A549 (cell line): ENCODE results near the gene ZBTB39. TPM values are rescaled to one million over a fixed set of nuclear protein-coding genes. Genes with fewer than 3 reads are reported as not detected.

Experiments used
- ATAC-seq, 2 experiments: fragments of 200-7000 bp in 1 of 2; fragments of >200 bp in 1 of 2; cut with Nextera tagmentation in 1 of 2; cut with Tn5 transposase in 1 of 2; 3 replicates each; pipeline versions ENCODE4 v1.8.0 to v1.9.1; 2018 to 2020; ENCODE audit warnings: mild to moderate bottlenecking in 1 of 2, moderate library complexity in 1 of 2
- CTCF ChIA-PET: fragments of 300-600 bp; sonication (Branson Sonifier 250); formaldehyde crosslinking; extraction: SDS; loops from one replicate; lab custom pipeline; 2021; ENCODE audit warnings: antibody characterized with exemption, inconsistent platforms; lab: Yijun Ruan, JAX
- POLR2A ChIA-PET: fragments of 350-600 bp; formaldehyde crosslinking; extraction: SDS; loops from one replicate; lab custom pipeline; 2021; ENCODE audit warnings: antibody characterized with exemption, inconsistent platforms; lab: Yijun Ruan, JAX
- DNase-seq, 2 experiments: peaks; one replicate each; pipeline versions ENCODE4 v3.0.0 to v3.0.0-alpha.2; 2011 to 2016; ENCODE audit warnings: low read depth in 1 of 2, low spot score in 1 of 2
- FAIRE-seq: peaks from 2 replicates; lab custom pipeline; 2011; peaks lifted over from hg19 to GRCh38; lab: Jason Lieb, UNC
- H3K27ac ChIP-seq, 2 experiments: fragments of >200 bp; sonication (Bioruptor Twin); formaldehyde crosslinking; 3 replicates each; pipeline ENCODE4 v1.5.1; 2016 to 2017
- H3K4me1 ChIP-seq: fragments of >200 bp; sonication (Bioruptor Twin); formaldehyde crosslinking; 3 replicates; pipeline ENCODE4 v1.6.1; 2016
- H3K4me2 ChIP-seq: fragments of >200 bp; sonication (Bioruptor Twin); formaldehyde crosslinking; 3 replicates; pipeline ENCODE4 v1.6.1; 2016
- H3K4me3 ChIP-seq: fragments of >200 bp; sonication (Bioruptor Twin); formaldehyde crosslinking; 3 replicates; pipeline ENCODE4 v1.5.1; 2016
- H3K9me3 ChIP-seq: fragments of >200 bp; sonication (Bioruptor Twin); formaldehyde crosslinking; 3 replicates; pipeline ENCODE4 v1.6.1; 2016
- CBX2 ChIP-seq: fragments of 200-600 bp; sonication (generic); IDR thresholded peaks from 2 replicates; pipeline ENCODE4 v1.6.1; 2016; ENCODE audit warnings: low read depth, mild to moderate bottlenecking, borderline replicate concordance
- CHD2 ChIP-seq: fragments of 150-350 bp; IDR thresholded peaks from 2 replicates; pipeline ENCODE4 v1.6.1; 2014; ENCODE audit warnings: low read length; ENCODE audit not compliant: partially characterized antibody
- ESRRA ChIP-seq: fragments of 150-350 bp; IDR thresholded peaks from 2 replicates; pipeline ENCODE4 v1.6.1; 2014; ENCODE audit warnings: mild to moderate bottlenecking, low read length, borderline replicate concordance
- FOSL2 ChIP-seq, 2 experiments: fragments of 450-650 bp in 1 of 2; fragments of >200 bp in 1 of 2; sonication (Bioruptor Twin) in 1 of 2; formaldehyde crosslinking; IDR thresholded peaks; 2 replicates each; pipeline versions ENCODE4 v1.5.0 to v1.6.1; 2016 to 2020; ENCODE audit warnings: mild to moderate bottlenecking in 1 of 2, moderate library complexity in 1 of 2
- FOXS1 ChIP-seq: fragments of 250-450 bp; sonication (Bioruptor Pico); IDR thresholded peaks from 2 replicates; pipeline ENCODE4 v1.5.0; 2020; ENCODE audit warnings: mild to moderate bottlenecking, moderate library complexity
- HEYL ChIP-seq: fragments of 250-450 bp; sonication (Bioruptor Pico); IDR thresholded peaks from 2 replicates; pipeline ENCODE4 v1.8.0; 2021; ENCODE audit warnings: mild to moderate bottlenecking, moderate library complexity
- HOXA7 ChIP-seq: fragments of 250-450 bp; sonication (Bioruptor Pico); IDR thresholded peaks from 2 replicates; pipeline ENCODE4 v1.5.0; 2020; ENCODE audit warnings: mild to moderate bottlenecking, moderate library complexity
- JUN ChIP-seq, 2 experiments: fragments of >200 bp; sonication (Bioruptor Twin); formaldehyde crosslinking; IDR thresholded peaks; 2 replicates in 1 of 2; 3 replicates in 1 of 2; pipeline ENCODE4 v1.6.1; 2016 to 2017
- KDM5A ChIP-seq: fragments of 200-600 bp; sonication (generic); IDR thresholded peaks from 2 replicates; pipeline ENCODE4 v1.6.1; 2016; ENCODE audit warnings: antibody characterized with exemption, mild to moderate bottlenecking
- NFE2L2 ChIP-seq: fragments of 150-350 bp; conservative IDR thresholded peaks from 2 replicates; pipeline ENCODE4 v1.6.1; 2014; ENCODE audit warnings: low read length
- NPAS2 ChIP-seq: fragments of 250-450 bp; sonication (Bioruptor Pico); IDR thresholded peaks from 2 replicates; pipeline ENCODE4 v1.8.0; 2022; ENCODE audit warnings: mild to moderate bottlenecking, moderate library complexity, borderline replicate concordance
- TP53 ChIP-seq: fragments of 250-450 bp; sonication (Bioruptor Pico); IDR thresholded peaks from 2 replicates; pipeline ENCODE4 v1.5.0; 2021; ENCODE audit warnings: mild to moderate bottlenecking, moderate library complexity
- ZFP36 ChIP-seq: fragments of 450-650 bp; IDR thresholded peaks from 2 replicates; pipeline ENCODE4 v1.6.1; 2014; ENCODE audit warnings: borderline replicate concordance; ENCODE audit not compliant: partially characterized antibody
- WGBS: methylation state at CpG from one replicate; pipeline ENCODE4 v1.1.6; 2017; ENCODE audit errors: missing lambda C conversion rate; 5-methylcytosine and 5-hydroxymethylcytosine counted together
- polyA plus RNA-seq, 4 experiments: library from polyadenylated mRNA; depleted of rRNA in 3 of 4; stranded (reverse); fragments of >200 nt; fragmentation: RNase III in 1 of 4; extraction: RNeasy Plus Mini Kit Qiagen cat#74134 plus additional on column Dnase treatment in 1 of 4; gene quantifications; 2 replicates in 3 of 4; 3 replicates in 1 of 4; pipeline ENCODE4 v1.2.3, GENCODE V29; 2011 to 2017
- TF ChIP-seq, protein P1 (sequence below): fragments of 250-450 bp; sonication (Bioruptor Pico); IDR thresholded peaks from 2 replicates; pipeline ENCODE4 v1.5.0; 2020; ENCODE audit warnings: low read depth, mild to moderate bottlenecking, moderate library complexity
- TF ChIP-seq, protein P2 (sequence below): IDR thresholded peaks from 2 replicates; pipeline ENCODE4 v1.6.1; 2012; ENCODE audit warnings: low read depth, borderline replicate concordance
- TF ChIP-seq, protein P3 (sequence below): IDR thresholded peaks from 2 replicates; pipeline ENCODE4 v1.6.1; 2012
- TF ChIP-seq, protein P4 (sequence below): fragments of 200-600 bp; sonication (generic); IDR thresholded peaks from 2 replicates; pipeline ENCODE4 v1.6.1; 2016; ENCODE audit warnings: antibody characterized with exemption, mild to moderate bottlenecking, moderate library complexity
- TF ChIP-seq, protein P5 (sequence below): fragments of >200 bp; sonication (Bioruptor Twin); formaldehyde crosslinking; IDR thresholded peaks from 2 replicates; pipeline ENCODE4 v1.6.1; 2016

The ZBTB39 gene
- polyA plus RNA-seq, 2 of the 4 experiments (the other 2 are of a cell fraction): 4.7 to 9.5 TPM

DNA sequence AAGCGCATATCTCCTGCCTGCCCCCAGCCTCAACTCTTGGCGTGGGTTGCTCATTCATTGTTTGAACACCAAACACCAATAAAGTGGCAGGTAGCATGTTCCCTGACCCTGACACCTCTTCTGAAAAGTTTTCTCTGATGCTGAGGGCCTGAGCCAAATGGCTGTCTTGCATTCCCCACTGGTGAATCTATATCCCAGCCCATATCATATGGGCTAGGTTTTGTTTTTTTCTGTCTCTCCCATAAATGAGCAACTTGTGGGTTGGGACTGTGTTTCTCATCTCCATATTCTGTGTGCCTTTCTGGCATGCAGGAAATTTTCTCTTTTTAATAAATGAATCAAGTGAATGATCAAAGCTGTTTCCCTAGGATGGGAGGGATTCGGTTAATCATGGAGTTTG lies 38.5 kb upstream of the ZBTB39 start (continued):
- TF ChIP-seq, protein P1, sequence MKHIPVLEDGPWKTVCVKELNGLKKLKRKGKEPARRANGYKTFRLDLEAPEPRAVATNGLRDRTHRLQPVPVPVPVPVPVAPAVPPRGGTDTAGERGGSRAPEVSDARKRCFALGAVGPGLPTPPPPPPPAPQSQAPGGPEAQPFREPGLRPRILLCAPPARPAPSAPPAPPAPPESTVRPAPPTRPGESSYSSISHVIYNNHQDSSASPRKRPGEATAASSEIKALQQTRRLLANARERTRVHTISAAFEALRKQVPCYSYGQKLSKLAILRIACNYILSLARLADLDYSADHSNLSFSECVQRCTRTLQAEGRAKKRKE: no peak
- TF ChIP-seq JUN (IDR thresholded peaks at IDR 0.05): no peak
- TF ChIP-seq FOSL2 (IDR thresholded peaks at IDR 0.05): no peak
- TF ChIP-seq FOSL2 (CRISPR knock-in tag; IDR thresholded peaks at IDR 0.05): no peak
- TF ChIP-seq KDM5A: no peak
- TF ChIP-seq NFE2L2: no peak
- no peak for TF ChIP-seq NPAS2 (CRISPR knock-in tag)

DNA sequence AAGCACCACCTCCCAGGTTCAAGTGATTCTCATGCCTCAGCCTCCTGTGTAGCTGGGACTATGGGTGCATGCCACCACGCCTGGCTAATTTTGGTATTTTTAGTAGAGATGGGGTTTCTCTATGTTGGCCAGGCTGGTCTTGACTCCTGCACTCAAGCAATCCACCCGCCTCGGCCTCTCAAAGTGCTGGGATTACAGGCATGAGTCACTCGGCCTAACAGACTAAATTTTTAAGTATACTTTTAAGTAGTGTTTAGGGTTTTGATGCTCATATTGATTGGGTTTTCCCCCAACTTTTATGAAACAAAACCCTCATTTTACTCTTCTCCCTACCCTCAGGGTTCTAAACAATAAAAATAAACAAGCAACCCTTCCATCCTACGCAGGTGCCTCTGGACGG lies 38.1 kb upstream of the ZBTB39 start:
- H3K27ac ChIP-seq: no peak overlapping the region
- no peaks in the 10 kb centered on the region for H3K9me3 ChIP-seq
- no peak for FAIRE-seq
- DNase-seq: no peak
- no peak for TF ChIP-seq HEYL (CRISPR knock-in tag)
- H3K4me1 ChIP-seq: peaks cover 15% of the 10 kb centered on the region; the same call in 2 of the 3 replicates
- CTCF ChIA-PET: interaction anchor here (1.0 to 2.3 kb wide), 5 partner anchors 13 to 68 kb away, joined by 3 to 9 read pairs (median 4); no protein-coding TSS in a partner anchor
- POLR2A ChIA-PET: no interaction called here
- no peak overlapping the region for H3K4me3 ChIP-seq
- H3K4me2 ChIP-seq: no peak overlapping the region
- no peak for ATAC-seq
- WGBS: 62% methylated on average over 6 of the region's 6 CpGs

DNA sequence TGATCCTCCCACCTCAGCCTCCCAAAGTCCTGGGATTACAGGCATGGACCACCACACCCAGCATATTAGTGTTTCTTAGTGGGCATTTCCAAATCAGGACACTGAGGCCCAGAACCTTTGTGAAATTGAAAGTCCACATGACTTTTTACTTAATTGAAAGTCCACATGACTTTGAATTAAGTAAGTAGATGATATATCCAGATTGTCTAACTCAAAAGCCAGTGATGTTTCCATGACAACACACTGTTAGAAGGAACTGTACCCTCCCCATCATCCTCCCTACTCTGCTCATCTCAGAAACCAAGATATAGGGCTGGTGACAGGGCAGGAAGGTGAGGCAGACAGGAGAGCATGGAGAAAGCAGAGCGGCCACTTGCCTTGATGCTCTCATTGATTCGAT lies 36.3 kb upstream of the ZBTB39 start:
- no peak overlapping the region for H3K4me2 ChIP-seq
- WGBS: 36% methylated on average over 2 of the region's 2 CpGs
- ATAC-seq (no peak), FAIRE-seq (no peak), DNase-seq (no peak)
- no peaks in the 10 kb centered on the region for H3K9me3 ChIP-seq
- ChIA-PET POLR2A (no interaction called here), CTCF (interaction anchor here (1.1 to 2.6 kb wide), 4 partner anchors 12 to 141 kb away, joined by 5 to 9 read pairs (median 6); no protein-coding TSS in a partner anchor)
- H3K4me3 ChIP-seq: no peak overlapping the region
- no peak for TF ChIP-seq ESRRA
- H3K27ac ChIP-seq: no peak overlapping the region
- no peaks in the 10 kb centered on the region for H3K4me1 ChIP-seq

DNA sequence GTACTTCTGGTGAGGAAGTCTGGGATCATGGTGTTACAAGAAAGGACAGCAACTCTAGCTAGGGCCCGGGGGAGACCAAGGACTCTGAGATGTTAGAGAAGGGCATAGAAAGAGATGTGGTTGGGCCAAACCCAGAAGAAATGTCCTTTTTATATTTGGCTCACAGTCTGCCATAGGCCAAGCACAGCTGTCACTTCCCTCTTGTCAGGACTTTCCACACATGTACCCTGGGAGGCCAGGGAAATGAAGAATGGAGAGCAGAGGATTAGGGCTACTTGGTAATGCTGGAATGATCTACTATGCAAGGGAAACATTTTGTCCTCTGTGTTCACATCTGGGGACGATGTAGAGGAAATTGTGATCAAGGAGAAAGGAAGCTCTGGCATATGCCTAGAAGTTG lies 34.4 kb upstream of the ZBTB39 start:
- Histone ChIP-seq H3K4me2 (no peak overlapping the region), H3K27ac (no peak overlapping the region), H3K9me3 (no peaks in the 10 kb centered on the region), H3K4me1 (no peaks in the 10 kb centered on the region), H3K4me3 (no peak overlapping the region)
- ATAC-seq (no peak), DNase-seq (no peak), FAIRE-seq (no peak)
- WGBS: 30% methylated on average over 2 of the region's 2 CpGs
- ChIA-PET CTCF (interaction anchor here (0.5 to 1.8 kb wide), 10 partner anchors 9 to 191 kb away, joined by 3 to 6 read pairs (median 3); partner anchors contain the start of genes MYO1A and TAC3), POLR2A (no interaction called here)
- TF ChIP-seq, protein P2, sequence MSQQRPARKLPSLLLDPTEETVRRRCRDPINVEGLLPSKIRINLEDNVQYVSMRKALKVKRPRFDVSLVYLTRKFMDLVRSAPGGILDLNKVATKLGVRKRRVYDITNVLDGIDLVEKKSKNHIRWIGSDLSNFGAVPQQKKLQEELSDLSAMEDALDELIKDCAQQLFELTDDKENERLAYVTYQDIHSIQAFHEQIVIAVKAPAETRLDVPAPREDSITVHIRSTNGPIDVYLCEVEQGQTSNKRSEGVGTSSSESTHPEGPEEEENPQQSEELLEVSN: no peak
- TF ChIP-seq HOXA7 (CRISPR knock-in tag) (no peak), TP53 (CRISPR knock-in tag) (no peak)
- TF ChIP-seq, protein P3, sequence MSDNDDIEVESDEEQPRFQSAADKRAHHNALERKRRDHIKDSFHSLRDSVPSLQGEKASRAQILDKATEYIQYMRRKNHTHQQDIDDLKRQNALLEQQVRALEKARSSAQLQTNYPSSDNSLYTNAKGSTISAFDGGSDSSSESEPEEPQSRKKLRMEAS: no peak

DNA sequence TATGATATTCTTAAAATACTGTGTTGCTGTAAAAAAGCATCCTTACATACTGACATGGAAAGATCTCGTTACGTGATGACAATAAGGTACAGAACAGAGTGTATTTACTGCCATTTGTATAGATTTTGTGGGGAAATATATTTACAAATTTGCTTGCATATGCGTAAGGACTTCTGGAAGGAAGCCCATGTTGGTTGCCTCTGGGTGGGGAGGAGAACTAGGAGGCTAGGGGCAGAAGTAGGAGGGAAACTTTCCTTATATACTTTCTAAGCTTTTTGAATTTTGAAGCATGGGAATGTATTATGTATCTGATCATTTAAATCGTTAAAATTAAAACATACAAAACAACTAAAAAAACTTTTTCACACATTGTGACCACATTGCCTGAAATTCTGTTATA lies 33.9 kb upstream of the ZBTB39 start:
- Histone ChIP-seq H3K4me2 (no peak overlapping the region), H3K4me3 (no peak overlapping the region), H3K9me3 (no peaks in the 10 kb centered on the region), H3K27ac (no peak overlapping the region), H3K4me1 (no peaks in the 10 kb centered on the region)
- no peak for ATAC-seq
- no peak for DNase-seq
- ChIA-PET CTCF (interaction anchor here (1.0 to 1.8 kb wide), 5 partner anchors 12 to 84 kb away, joined by 3 to 6 read pairs (median 4); partner anchors contain the start of gene TAC3), POLR2A (no interaction called here)
- no peak for FAIRE-seq
- no peak for TF ChIP-seq HEYL (CRISPR knock-in tag)
- TF ChIP-seq FOXS1: no peak
- TF ChIP-seq, protein P4, sequence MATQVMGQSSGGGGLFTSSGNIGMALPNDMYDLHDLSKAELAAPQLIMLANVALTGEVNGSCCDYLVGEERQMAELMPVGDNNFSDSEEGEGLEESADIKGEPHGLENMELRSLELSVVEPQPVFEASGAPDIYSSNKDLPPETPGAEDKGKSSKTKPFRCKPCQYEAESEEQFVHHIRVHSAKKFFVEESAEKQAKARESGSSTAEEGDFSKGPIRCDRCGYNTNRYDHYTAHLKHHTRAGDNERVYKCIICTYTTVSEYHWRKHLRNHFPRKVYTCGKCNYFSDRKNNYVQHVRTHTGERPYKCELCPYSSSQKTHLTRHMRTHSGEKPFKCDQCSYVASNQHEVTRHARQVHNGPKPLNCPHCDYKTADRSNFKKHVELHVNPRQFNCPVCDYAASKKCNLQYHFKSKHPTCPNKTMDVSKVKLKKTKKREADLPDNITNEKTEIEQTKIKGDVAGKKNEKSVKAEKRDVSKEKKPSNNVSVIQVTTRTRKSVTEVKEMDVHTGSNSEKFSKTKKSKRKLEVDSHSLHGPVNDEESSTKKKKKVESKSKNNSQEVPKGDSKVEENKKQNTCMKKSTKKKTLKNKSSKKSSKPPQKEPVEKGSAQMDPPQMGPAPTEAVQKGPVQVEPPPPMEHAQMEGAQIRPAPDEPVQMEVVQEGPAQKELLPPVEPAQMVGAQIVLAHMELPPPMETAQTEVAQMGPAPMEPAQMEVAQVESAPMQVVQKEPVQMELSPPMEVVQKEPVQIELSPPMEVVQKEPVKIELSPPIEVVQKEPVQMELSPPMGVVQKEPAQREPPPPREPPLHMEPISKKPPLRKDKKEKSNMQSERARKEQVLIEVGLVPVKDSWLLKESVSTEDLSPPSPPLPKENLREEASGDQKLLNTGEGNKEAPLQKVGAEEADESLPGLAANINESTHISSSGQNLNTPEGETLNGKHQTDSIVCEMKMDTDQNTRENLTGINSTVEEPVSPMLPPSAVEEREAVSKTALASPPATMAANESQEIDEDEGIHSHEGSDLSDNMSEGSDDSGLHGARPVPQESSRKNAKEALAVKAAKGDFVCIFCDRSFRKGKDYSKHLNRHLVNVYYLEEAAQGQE: no peak
- TF ChIP-seq CHD2: no peak
- TF ChIP-seq CBX2: no peak
- no peak for TF ChIP-seq ZFP36
- TF ChIP-seq, protein P5, sequence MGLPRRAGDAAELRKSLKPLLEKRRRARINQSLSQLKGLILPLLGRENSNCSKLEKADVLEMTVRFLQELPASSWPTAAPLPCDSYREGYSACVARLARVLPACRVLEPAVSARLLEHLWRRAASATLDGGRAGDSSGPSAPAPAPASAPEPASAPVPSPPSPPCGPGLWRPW: no peak
- no peak for TF ChIP-seq HOXA7 (CRISPR knock-in tag)
- WGBS: 56% methylated on average over 4 of the region's 4 CpGs
